Stomach (tissue), 9 donors: ENCODE data around the gene UBE2I. TPM values are rescaled to one million over a fixed set of nuclear protein-coding genes. Genes with fewer than 3 reads are reported as not detected.

Experiments used
- DNase-seq, 2 donors: peaks; one replicate each; pipeline versions ENCODE4 v3.0.0 to v3.0.0-alpha.2; 2013 to 2019
- H3K27ac ChIP-seq, 5 donors: fragments of 200-600 bp in 4 of 5; sonication (generic) in 4 of 5; one replicate each; pipeline ENCODE4 v1.5.1; 2013 to 2019; ENCODE audit warnings: mild to moderate bottlenecking in 1 of 5, moderate library complexity in 1 of 5
- H3K27me3 ChIP-seq, 3 donors: fragments of 200-600 bp; sonication (generic); one replicate each; pipeline ENCODE4 v1.5.1; 2017 to 2019; ENCODE audit warnings: mixed run types in 1 of 3
- H3K36me3 ChIP-seq, 4 donors: fragments of 200-600 bp; sonication (generic); 1 replicate in 3 of 4; 2 replicates in 1 of 4; pipeline ENCODE4 v1.5.1; 2016 to 2019
- H3K4me1 ChIP-seq, 4 donors: fragments of 200-600 bp; sonication (generic); one replicate each; pipeline ENCODE4 v1.5.1; 2016 to 2019
- H3K4me3 ChIP-seq, 4 donors: fragments of 200-600 bp; sonication (generic) in 3 of 4; one replicate each; pipeline ENCODE4 v1.5.1; 2016 to 2019; ENCODE audit warnings: mild to moderate bottlenecking in 1 of 4
- H3K9me3 ChIP-seq, 4 donors: fragments of 200-600 bp; sonication (generic); one replicate each; pipeline ENCODE4 v1.5.1; 2016 to 2019
- CTCF ChIP-seq, 7 experiments: fragments of 450-650 bp in 4 of 7; fragments of 200-600 bp in 3 of 7; sonication (generic) in 3 of 7; IDR thresholded peaks; one replicate each; pipeline ENCODE4 v1.5.1; 2016 to 2019; ENCODE audit warnings: antibody characterized with exemption in 7 of 7, control low read depth in 2 of 7, mild to moderate bottlenecking in 1 of 7
- EP300 ChIP-seq: sonication (generic); formaldehyde crosslinking; IDR thresholded peaks from one replicate; pipeline ENCODE4 v1.6.1; 2017; ENCODE audit warnings: antibody characterized with exemption
- POLR2A ChIP-seq, 4 donors: fragments of 450-650 bp; IDR thresholded peaks; one replicate each; pipeline ENCODE4 v1.6.1; 2016; ENCODE audit warnings: antibody characterized with exemption in 4 of 4, control low read depth in 2 of 4, mild to moderate bottlenecking in 1 of 4, moderate library complexity in 1 of 4
- POLR2AphosphoS5 ChIP-seq, 3 donors: sonication (generic); formaldehyde crosslinking; IDR thresholded peaks; one replicate each; pipeline ENCODE4 v1.6.1; 2016; ENCODE audit warnings: antibody characterized with exemption in 3 of 3
- WGBS, 5 donors: extraction: QIAGEN DNeasy Blood & Tissue Kit in 3 of 5; methylation state at CpG; one replicate each; pipeline versions ENCODE4 v1.1.5 to v1.1.7; 2013 to 2018; 5-methylcytosine and 5-hydroxymethylcytosine counted together
- intact Hi-C: fragments of 100-400 bp; cut with DNase I; formaldehyde crosslinking; loops from one replicate; pipeline ENCODE4 v1.15.1; 2023; ENCODE audit warnings: low total_unique reads
- polyA plus RNA-seq, 3 donors: library from polyadenylated mRNA; stranded (reverse); fragments of 200-250 nt; gene quantifications; one replicate each; pipeline ENCODE4 v1.2.3, GENCODE V29; 2013
- total RNA-seq, 5 donors: library from RNA; depleted of rRNA; stranded (reverse); fragments of >200 nt; gene quantifications; one replicate each; pipeline versions ENCODE4 v1.1.0 to v1.2.3, GENCODE V29; 2014 to 2016
- donor health status: healthy with polysubstance abuse.
- donor health status: Bipolar disorder and iron deficiency.
- donor health status: healthy.

Gene UBE2I
- total and polyA plus RNA-seq, 8 donors = 42.0 to 71.0 (median 46.7) TPM

GRCh38 chr16:1275791-1276579 lies 33.5 kb upstream of the UBE2I start:
- Histone ChIP-seq H3K9me3 (no peaks in the 10 kb centered on the region), H3K36me3 (no peaks in the 10 kb centered on the region), H3K27ac (no peak overlapping the region), H3K27me3 (peaks cover 3 to 91% (median 40%) of the 10 kb centered on the region in 3 donors), H3K4me1 (peaks cover 7 to 12% (median 9%) of the 10 kb centered on the region in 4 donors), H3K4me3 (no peak overlapping the region)
- intact Hi-C loops = no loop called here
- no peak for TF ChIP-seq POLR2A (IDR thresholded peaks at IDR 0.05)
- no peak for TF ChIP-seq POLR2AphosphoS5 (IDR thresholded peaks at IDR 0.05)
- no peak for TF ChIP-seq EP300
- no peak for TF ChIP-seq CTCF (IDR thresholded peaks at IDR 0.05)
- 60 to 69% (median 64%) methylated on average over 18 to 30 of the region's 30 CpGs for WGBS, 5 donors
- no peak for DNase-seq

- intact Hi-C loops = no loop called here
- Histone ChIP-seq H3K4me3 (no peak overlapping the region), H3K9me3 (no peaks in the 10 kb centered on the region), H3K36me3 (no peaks in the 10 kb centered on the region), H3K4me1 (peaks cover 7 to 8% (median 7%) of the 10 kb centered on the region in 4 donors), H3K27ac (no peak overlapping the region), H3K27me3 (peaks cover 3 to 91% (median 38%) of the 10 kb centered on the region in 3 donors)
- TF ChIP-seq POLR2AphosphoS5 (IDR thresholded peaks at IDR 0.05) = no peak
- no peak for TF ChIP-seq CTCF (IDR thresholded peaks at IDR 0.05)
- no peak for TF ChIP-seq POLR2A (IDR thresholded peaks at IDR 0.05)
- TF ChIP-seq EP300 = no peak
- no peak for DNase-seq
- WGBS, 5 donors = 67 to 84% (median 78%) methylated on average over 5 to 14 of the region's 14 CpGs
Measured at GRCh38 chr16:1276580-1276878, 32.9 kb upstream of the UBE2I start.

- Histone ChIP-seq H3K27me3 (peaks cover 3 to 89% (median 32%) of the 10 kb centered on the region in 3 donors), H3K27ac (no peak overlapping the region), H3K4me3 (no peak overlapping the region), H3K4me1 (peaks cover under 1 to 1% (median under 1%) of the 10 kb centered on the region in 4 donors), H3K9me3 (no peaks in the 10 kb centered on the region), H3K36me3 (no peaks in the 10 kb centered on the region)
- no peak for DNase-seq
- WGBS, 5 donors = 73 to 80% (median 74%) methylated on average over 1 to 19 of the region's 19 CpGs
- no peak for TF ChIP-seq CTCF (IDR thresholded peaks at IDR 0.05)
- TF ChIP-seq POLR2A (IDR thresholded peaks at IDR 0.05) = no peak
- TF ChIP-seq POLR2AphosphoS5 (IDR thresholded peaks at IDR 0.05) = no peak
- TF ChIP-seq EP300 = no peak
- intact Hi-C loops = no loop called here
Measured at GRCh38 chr16:1277151-1277598, 32.3 kb upstream of the UBE2I start.

GRCh38 chr16:1277617-1278282 lies 31.7 kb upstream of the UBE2I start:
- no peaks in the 10 kb centered on the region for H3K36me3 ChIP-seq
- H3K27ac ChIP-seq = no peak overlapping the region
- no peak overlapping the region for H3K4me3 ChIP-seq
- TF ChIP-seq CTCF (IDR thresholded peaks at IDR 0.05) (no peak), POLR2AphosphoS5 (IDR thresholded peaks at IDR 0.05) (no peak), POLR2A (IDR thresholded peaks at IDR 0.05) (no peak), EP300 (no peak)
- WGBS, 5 donors = 41 to 49% (median 46%) methylated on average over 18 to 21 of the region's 21 CpGs
- H3K27me3 ChIP-seq = peaks cover 3 to 84% (median 32%) of the 10 kb centered on the region in 3 donors
- intact Hi-C loops = no loop called here
- H3K9me3 ChIP-seq = no peaks in the 10 kb centered on the region
- no peaks in the 10 kb centered on the region for H3K4me1 ChIP-seq
- DNase-seq = no peak
